ENCODE results near the gene SLC6A2.

SLC6A2 gene

GRCh38 chr16:55717326-55717725 lies 61.5 kb downstream of the SLC6A2 start:
- WGBS: 91% methylated on average over 3 of the region's 3 CpGs
- no peaks in the 10 kb centered on the region for H3K27me3 ChIP-seq (ENCODE audit: insufficient read depth, low read length)
- no peaks in the 10 kb centered on the region for H3K4me1 ChIP-seq (ENCODE audit: insufficient read depth, low read length)

DNA sequence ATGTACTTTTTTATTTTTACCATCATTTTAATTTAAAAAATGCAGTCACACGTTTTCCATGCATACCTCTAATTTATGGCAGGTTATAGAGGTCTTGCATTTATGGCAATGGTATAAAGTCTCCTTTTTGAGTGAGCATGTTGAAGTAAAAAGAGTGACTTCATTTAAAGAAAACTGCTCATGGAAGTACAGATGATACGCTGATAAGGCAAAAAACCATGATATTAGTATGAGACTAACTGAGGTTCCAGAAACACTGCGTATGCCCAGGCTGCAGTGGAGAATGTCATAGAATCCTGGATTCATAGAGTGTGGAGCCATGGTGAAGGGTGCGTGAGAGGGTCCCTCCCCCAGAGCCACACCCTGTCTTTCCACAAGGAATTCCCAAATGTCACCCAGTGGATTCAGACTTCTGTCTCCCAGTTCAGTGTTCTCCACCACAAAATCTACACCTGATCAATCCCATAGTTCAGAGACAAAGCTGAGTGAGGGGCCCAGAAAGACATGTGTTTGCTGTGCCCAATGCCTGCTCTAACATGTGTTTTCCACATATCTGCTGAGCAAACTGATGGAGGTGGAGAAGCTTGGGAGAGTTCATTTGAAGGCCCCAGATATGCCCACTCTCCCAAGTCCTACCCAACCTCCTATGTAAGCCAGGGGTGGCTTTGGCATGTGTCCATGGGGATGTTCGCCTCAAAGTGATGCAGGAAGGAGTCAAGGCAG lies 69.4 kb downstream of the SLC6A2 start:
- Histone ChIP-seq H3K27ac (ENCODE audit: low read depth, low read length) (no peak overlapping the region), H3K36me3 (ENCODE audit: insufficient read depth, low read length) (no peaks in the 10 kb centered on the region), H3K4me3 (ENCODE audit: low read length) (no peak overlapping the region), H3K9me3 (ENCODE audit: insufficient read depth, low read depth, low read length) (no peaks in the 10 kb centered on the region), H3K27me3 (ENCODE audit: insufficient read depth, low read length) (no peaks in the 10 kb centered on the region), H3K9ac (ENCODE audit: low read depth, low read length) (no peak overlapping the region), H3K4me1 (ENCODE audit: insufficient read depth, low read length) (no peaks in the 10 kb centered on the region)
- 84% methylated on average over 4 of the region's 5 CpGs for WGBS

More at GRCh38 chr16:55717326-55717725, 61.5 kb downstream of the SLC6A2 start:
- Histone ChIP-seq H3K9me3 (ENCODE audit: insufficient read depth, low read depth, low read length) (no peaks in the 10 kb centered on the region), H3K9ac (ENCODE audit: low read depth, low read length) (no peak overlapping the region), H3K4me3 (ENCODE audit: low read length) (no peak overlapping the region), H3K27ac (ENCODE audit: low read depth, low read length) (no peak overlapping the region), H3K36me3 (ENCODE audit: insufficient read depth, low read length) (no peaks in the 10 kb centered on the region)

DNA sequence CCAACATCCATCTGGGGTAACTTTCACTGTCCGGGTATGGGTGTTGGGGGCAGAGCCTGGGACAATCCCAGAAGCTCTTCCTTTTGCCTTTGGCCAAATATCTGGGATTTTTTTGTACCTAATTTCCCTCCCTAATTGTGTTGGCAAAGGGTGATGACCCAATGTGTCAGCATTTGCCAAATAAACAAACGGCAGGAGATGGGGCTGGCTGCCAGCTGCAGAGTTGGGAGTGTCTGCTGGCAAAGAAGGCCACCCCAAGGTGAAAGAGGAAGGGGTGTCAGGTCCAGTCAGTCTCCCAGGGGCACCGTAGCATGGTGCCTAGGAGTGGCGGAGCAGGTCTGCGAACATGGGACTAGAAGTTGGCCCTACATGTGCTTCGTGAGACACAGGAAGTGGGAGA lies 73.0 kb downstream of the SLC6A2 start:
- Histone ChIP-seq H3K4me3 (ENCODE audit: low read length) (no peak overlapping the region), H3K4me1 (ENCODE audit: insufficient read depth, low read length) (no peaks in the 10 kb centered on the region), H3K36me3 (ENCODE audit: insufficient read depth, low read length) (no peaks in the 10 kb centered on the region), H3K9me3 (ENCODE audit: insufficient read depth, low read depth, low read length) (no peaks in the 10 kb centered on the region), H3K27me3 (ENCODE audit: insufficient read depth, low read length) (no peaks in the 10 kb centered on the region), H3K27ac (ENCODE audit: low read depth, low read length) (no peak overlapping the region), H3K9ac (ENCODE audit: low read depth, low read length) (no peak overlapping the region)
- 98% methylated on average over 6 of the region's 6 CpGs for WGBS

- no peaks in the 10 kb centered on the region for H3K27me3 ChIP-seq (ENCODE audit: insufficient read depth, low read length)
- H3K27ac ChIP-seq (ENCODE audit: low read depth, low read length): no peak overlapping the region
- H3K9me3 ChIP-seq (ENCODE audit: insufficient read depth, low read depth, low read length): no peaks in the 10 kb centered on the region
- no peak overlapping the region for H3K4me3 ChIP-seq (ENCODE audit: low read length)
- no peak overlapping the region for H3K9ac ChIP-seq (ENCODE audit: low read depth, low read length)
- H3K4me1 ChIP-seq (ENCODE audit: insufficient read depth, low read length): no peaks in the 10 kb centered on the region
- no peaks in the 10 kb centered on the region for H3K36me3 ChIP-seq (ENCODE audit: insufficient read depth, low read length)
- WGBS: 93% methylated on average over 5 of the region's 5 CpGs
These were observed 74.3 kb downstream of the SLC6A2 start for GRCh38 chr16:55730115-55730514.

GRCh38 chr16:55732496-55732895 lies 76.7 kb downstream of the SLC6A2 start:
- no peak overlapping the region for H3K4me3 ChIP-seq (ENCODE audit: low read length)
- no peaks in the 10 kb centered on the region for H3K36me3 ChIP-seq (ENCODE audit: insufficient read depth, low read length)
- H3K27ac ChIP-seq (ENCODE audit: low read depth, low read length): no peak overlapping the region
- no peaks in the 10 kb centered on the region for H3K9me3 ChIP-seq (ENCODE audit: insufficient read depth, low read depth, low read length)
- 94% methylated on average over 2 of the region's 2 CpGs for WGBS
- H3K9ac ChIP-seq (ENCODE audit: low read depth, low read length): no peak overlapping the region
- H3K4me1 ChIP-seq (ENCODE audit: insufficient read depth, low read length): no peaks in the 10 kb centered on the region
- no peaks in the 10 kb centered on the region for H3K27me3 ChIP-seq (ENCODE audit: insufficient read depth, low read length)

DNA sequence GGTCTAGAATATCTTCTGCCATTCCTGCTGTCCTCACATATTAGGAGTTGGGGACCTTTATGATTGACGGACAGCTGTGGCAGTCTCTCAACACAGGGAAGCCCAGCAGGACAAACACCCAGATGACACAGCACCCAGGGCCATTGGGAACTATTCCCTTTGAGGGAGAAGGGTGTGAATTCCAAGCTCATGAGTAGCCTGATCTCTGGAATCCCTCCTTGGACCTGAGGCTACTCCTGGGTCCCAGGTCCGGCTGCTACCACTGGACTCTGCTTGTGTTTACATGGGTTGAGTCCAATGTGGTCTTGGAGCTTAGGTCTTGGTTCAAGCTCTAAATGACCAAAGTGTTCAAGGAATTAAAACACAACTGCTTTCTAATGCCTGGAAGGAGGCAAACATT lies 78.9 kb downstream of the SLC6A2 start:
- Histone ChIP-seq H3K27me3 (ENCODE audit: insufficient read depth, low read length) (no peaks in the 10 kb centered on the region), H3K9me3 (ENCODE audit: insufficient read depth, low read depth, low read length) (no peaks in the 10 kb centered on the region), H3K36me3 (ENCODE audit: insufficient read depth, low read length) (no peaks in the 10 kb centered on the region), H3K27ac (ENCODE audit: low read depth, low read length) (no peak overlapping the region), H3K4me3 (ENCODE audit: low read length) (no peak overlapping the region), H3K9ac (ENCODE audit: low read depth, low read length) (no peak overlapping the region), H3K4me1 (ENCODE audit: insufficient read depth, low read length) (no peaks in the 10 kb centered on the region)
- WGBS: 82% methylated on average over 2 of the region's 2 CpGs

GRCh38 chr16:55735120-55735781 lies 79.5 kb downstream of the SLC6A2 start:
- Histone ChIP-seq H3K9ac (ENCODE audit: low read depth, low read length) (no peak overlapping the region), H3K36me3 (ENCODE audit: insufficient read depth, low read length) (no peaks in the 10 kb centered on the region), H3K4me1 (ENCODE audit: insufficient read depth, low read length) (no peaks in the 10 kb centered on the region), H3K4me3 (ENCODE audit: low read length) (no peak overlapping the region), H3K27me3 (ENCODE audit: insufficient read depth, low read length) (no peaks in the 10 kb centered on the region), H3K9me3 (ENCODE audit: insufficient read depth, low read depth, low read length) (no peaks in the 10 kb centered on the region), H3K27ac (ENCODE audit: low read depth, low read length) (no peak overlapping the region)
- 97% methylated on average over 3 of the region's 4 CpGs for WGBS

DNA sequence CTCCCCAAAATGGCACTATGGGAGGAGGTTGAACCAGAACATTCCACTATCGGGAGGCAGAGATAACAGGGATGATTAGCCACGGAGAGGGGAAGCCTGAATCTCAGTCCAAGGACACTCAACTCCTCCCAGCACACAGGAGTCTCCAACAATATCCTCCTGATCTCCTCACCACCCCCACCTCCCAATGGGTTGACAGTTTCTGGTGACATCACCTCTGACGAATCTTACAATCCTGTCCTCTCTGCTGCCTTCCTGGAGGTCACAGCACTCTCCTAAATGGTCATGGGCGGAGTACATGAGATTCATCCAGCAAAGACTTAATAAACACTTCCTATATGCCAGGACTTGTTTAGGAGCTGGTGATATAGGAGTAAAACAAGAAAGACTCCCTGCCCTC lies 80.9 kb downstream of the SLC6A2 start:
- 90% methylated on average over 4 of the region's 4 CpGs for WGBS
- Histone ChIP-seq H3K27me3 (ENCODE audit: insufficient read depth, low read length) (no peaks in the 10 kb centered on the region), H3K9ac (ENCODE audit: low read depth, low read length) (no peak overlapping the region)

GRCh38 chr16:55737318-55737717 lies 81.5 kb downstream of the SLC6A2 start:
- WGBS: 90% methylated on average over 3 of the region's 3 CpGs
- Histone ChIP-seq H3K9ac (ENCODE audit: low read depth, low read length) (no peak overlapping the region), H3K9me3 (ENCODE audit: insufficient read depth, low read depth, low read length) (no peaks in the 10 kb centered on the region), H3K4me1 (ENCODE audit: insufficient read depth, low read length) (no peaks in the 10 kb centered on the region), H3K4me3 (ENCODE audit: low read length) (no peak overlapping the region), H3K36me3 (ENCODE audit: insufficient read depth, low read length) (no peaks in the 10 kb centered on the region), H3K27me3 (ENCODE audit: insufficient read depth, low read length) (no peaks in the 10 kb centered on the region), H3K27ac (ENCODE audit: low read depth, low read length) (no peak overlapping the region)

More for the DNA sequence above, 80.9 kb downstream of the SLC6A2 start:
- H3K4me3 ChIP-seq (ENCODE audit: low read length): no peak overlapping the region
- H3K27ac ChIP-seq (ENCODE audit: low read depth, low read length): no peak overlapping the region
- H3K4me1 ChIP-seq (ENCODE audit: insufficient read depth, low read length): no peaks in the 10 kb centered on the region
- H3K36me3 ChIP-seq (ENCODE audit: insufficient read depth, low read length): no peaks in the 10 kb centered on the region
- H3K9me3 ChIP-seq (ENCODE audit: insufficient read depth, low read depth, low read length): no peaks in the 10 kb centered on the region

- Histone ChIP-seq H3K4me1 (ENCODE audit: insufficient read depth, low read length) (no peaks in the 10 kb centered on the region), H3K27ac (ENCODE audit: low read depth, low read length) (no peak overlapping the region), H3K27me3 (ENCODE audit: insufficient read depth, low read length) (no peaks in the 10 kb centered on the region), H3K9ac (ENCODE audit: low read depth, low read length) (no peak overlapping the region), H3K9me3 (ENCODE audit: insufficient read depth, low read depth, low read length) (no peaks in the 10 kb centered on the region), H3K4me3 (ENCODE audit: low read length) (no peak overlapping the region), H3K36me3 (ENCODE audit: insufficient read depth, low read length) (no peaks in the 10 kb centered on the region)
- 92% methylated on average over 9 of the region's 9 CpGs for WGBS
These were observed 82.2 kb downstream of the SLC6A2 start for GRCh38 chr16:55737966-55738365.

- H3K36me3 ChIP-seq (ENCODE audit: insufficient read depth, low read length): no peaks in the 10 kb centered on the region
- no peak overlapping the region for H3K4me3 ChIP-seq (ENCODE audit: low read length)
- H3K9me3 ChIP-seq (ENCODE audit: insufficient read depth, low read depth, low read length): no peaks in the 10 kb centered on the region
- H3K9ac ChIP-seq (ENCODE audit: low read depth, low read length): no peak overlapping the region
- no peaks in the 10 kb centered on the region for H3K4me1 ChIP-seq (ENCODE audit: insufficient read depth, low read length)
- WGBS: 94% methylated on average over 4 of the region's 4 CpGs
- no peak overlapping the region for H3K27ac ChIP-seq (ENCODE audit: low read depth, low read length)
- H3K27me3 ChIP-seq (ENCODE audit: insufficient read depth, low read length): no peaks in the 10 kb centered on the region
These were observed 90.3 kb downstream of the SLC6A2 start for GRCh38 chr16:55746081-55746480.

Measured in HUES64 (cell line).